Mesothelial cell of epicardium (in vitro differentiated cells): ENCODE measurements around the gene LOXL3. TPM values are rescaled to one million over a fixed set of nuclear protein-coding genes. Genes with fewer than 3 reads are reported as not detected.

Experiments
- DNase-seq, 2 experiments: peaks; one replicate each; pipeline ENCODE4 v3.0.0; 2021; ENCODE audit warnings: low spot score in 2 of 2; ENCODE audit not compliant: unreplicated experiment in 2 of 2
- H3K27ac Mint-ChIP-seq: 2 replicates; pipeline ENCODE4 v1.8.0; 2021; ENCODE audit warnings: mixed read lengths
- H3K27me3 Mint-ChIP-seq: 2 replicates; pipeline ENCODE4 v1.8.0; 2021; ENCODE audit warnings: low read depth, mixed read lengths
- H3K36me3 Mint-ChIP-seq: 2 replicates; pipeline ENCODE4 v1.8.0; 2021; ENCODE audit warnings: mixed read lengths
- H3K4me1 Mint-ChIP-seq: 2 replicates; pipeline ENCODE4 v1.8.0; 2021; ENCODE audit warnings: mixed read lengths
- H3K4me3 Mint-ChIP-seq: 2 replicates; pipeline ENCODE4 v1.8.0; 2021; ENCODE audit warnings: mild to moderate bottlenecking, moderate library complexity, mixed read lengths
- H3K9me3 Mint-ChIP-seq: 2 replicates; pipeline ENCODE4 v1.8.0; 2021; ENCODE audit warnings: mixed read lengths
- CTCF ChIP-seq: fragments of 200-600 bp; sonication (generic); IDR thresholded peaks from one replicate; pipeline ENCODE4 v1.5.0; 2021; ENCODE audit warnings: antibody characterized with exemption; ENCODE audit not compliant: unreplicated experiment
- total RNA-seq: library from RNA; stranded (reverse); gene quantifications from 3 replicates; pipeline ENCODE4 v1.2.1, GENCODE V29; 2021

Gene LOXL3
- total RNA-seq, 1 donor from 2014 or later: 26.7 TPM

DNA sequence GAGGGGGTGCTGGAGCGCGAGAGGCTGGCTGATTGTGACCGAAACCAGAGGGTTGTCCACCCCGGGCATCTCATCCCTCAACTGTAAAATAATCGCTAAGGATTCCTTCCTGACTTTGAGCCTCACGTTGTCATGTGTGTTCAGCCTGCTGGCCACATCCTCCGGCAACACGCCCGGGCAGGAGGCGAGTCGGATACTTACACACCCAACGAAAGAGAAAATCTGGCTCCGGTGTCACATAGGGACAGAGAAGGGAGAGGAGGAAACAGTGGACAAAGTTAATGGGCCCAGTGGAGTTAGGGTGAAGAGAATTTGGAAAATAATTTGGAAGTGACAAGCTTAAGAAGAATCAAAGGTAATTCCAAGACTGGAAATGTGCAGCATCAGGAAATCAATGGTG is 37.1 kb downstream of the LOXL3 start:
- Mint-ChIP-seq H3K27me3 (peaks cover 92% of the 10 kb centered on the region), H3K27ac (no peak overlapping the region), H3K36me3 (no peaks in the 10 kb centered on the region), H3K4me3 (no peak overlapping the region), H3K4me1 (peaks cover 6% of the 10 kb centered on the region), H3K9me3 (no peaks in the 10 kb centered on the region)
- DNase-seq: no peak
- no peak for TF ChIP-seq CTCF

DNA sequence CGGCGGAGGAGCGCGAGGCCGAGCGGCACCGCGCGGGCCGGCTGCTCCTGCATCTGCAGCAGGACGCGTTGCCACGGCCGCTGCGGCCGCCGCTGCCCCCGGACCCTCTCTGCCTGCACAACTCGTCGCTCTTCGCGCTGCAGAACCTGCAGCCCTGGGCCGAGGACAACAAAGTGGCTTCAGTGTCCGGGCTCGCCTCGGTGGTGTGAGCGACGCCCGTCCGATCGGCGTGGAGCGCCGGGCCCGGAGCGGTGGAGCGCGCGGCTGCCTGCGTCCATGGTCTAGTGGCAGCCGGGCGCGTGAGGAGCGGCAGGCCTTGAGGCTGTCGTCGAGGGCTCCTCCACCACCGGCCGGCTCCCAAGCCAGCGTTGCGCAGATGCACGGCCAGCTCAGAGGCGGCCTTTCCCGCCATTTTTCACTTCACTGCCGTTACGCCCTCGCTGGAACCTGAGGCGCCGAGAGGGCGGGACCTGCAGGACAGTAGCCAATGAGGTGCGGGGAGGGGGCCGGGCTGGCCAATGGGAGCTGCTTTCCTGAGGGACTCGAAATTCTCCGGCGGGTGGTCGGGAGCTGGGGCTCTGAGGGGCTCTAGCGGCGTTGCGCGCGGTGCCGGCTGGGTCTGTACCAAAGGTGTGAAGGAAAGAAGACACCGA is 37.6 kb downstream of the LOXL3 start:
- peak overlapping the region; percentile 47 for H3K4me3 Mint-ChIP-seq
- H3K27ac Mint-ChIP-seq: no peak overlapping the region
- TF ChIP-seq CTCF: no peak
- DNase-seq: peak; percentile 40 to 62
- H3K36me3 Mint-ChIP-seq: no peaks in the 10 kb centered on the region
- no peaks in the 10 kb centered on the region for H3K9me3 Mint-ChIP-seq
- peaks cover 93% of the 10 kb centered on the region for H3K27me3 Mint-ChIP-seq
- H3K4me1 Mint-ChIP-seq: peaks cover 6% of the 10 kb centered on the region

- H3K4me3 Mint-ChIP-seq: peak overlapping the region; percentile 31
- no peak for DNase-seq
- H3K9me3 Mint-ChIP-seq: no peaks in the 10 kb centered on the region
- no peak overlapping the region for H3K27ac Mint-ChIP-seq
- H3K4me1 Mint-ChIP-seq: peaks cover 6% of the 10 kb centered on the region
- H3K36me3 Mint-ChIP-seq: no peaks in the 10 kb centered on the region
- no peak for TF ChIP-seq CTCF
- H3K27me3 Mint-ChIP-seq: peaks cover 92% of the 10 kb centered on the region
These were observed 38.3 kb downstream of the LOXL3 start for GRCh38 chr2:74515271-74515980.

DNA sequence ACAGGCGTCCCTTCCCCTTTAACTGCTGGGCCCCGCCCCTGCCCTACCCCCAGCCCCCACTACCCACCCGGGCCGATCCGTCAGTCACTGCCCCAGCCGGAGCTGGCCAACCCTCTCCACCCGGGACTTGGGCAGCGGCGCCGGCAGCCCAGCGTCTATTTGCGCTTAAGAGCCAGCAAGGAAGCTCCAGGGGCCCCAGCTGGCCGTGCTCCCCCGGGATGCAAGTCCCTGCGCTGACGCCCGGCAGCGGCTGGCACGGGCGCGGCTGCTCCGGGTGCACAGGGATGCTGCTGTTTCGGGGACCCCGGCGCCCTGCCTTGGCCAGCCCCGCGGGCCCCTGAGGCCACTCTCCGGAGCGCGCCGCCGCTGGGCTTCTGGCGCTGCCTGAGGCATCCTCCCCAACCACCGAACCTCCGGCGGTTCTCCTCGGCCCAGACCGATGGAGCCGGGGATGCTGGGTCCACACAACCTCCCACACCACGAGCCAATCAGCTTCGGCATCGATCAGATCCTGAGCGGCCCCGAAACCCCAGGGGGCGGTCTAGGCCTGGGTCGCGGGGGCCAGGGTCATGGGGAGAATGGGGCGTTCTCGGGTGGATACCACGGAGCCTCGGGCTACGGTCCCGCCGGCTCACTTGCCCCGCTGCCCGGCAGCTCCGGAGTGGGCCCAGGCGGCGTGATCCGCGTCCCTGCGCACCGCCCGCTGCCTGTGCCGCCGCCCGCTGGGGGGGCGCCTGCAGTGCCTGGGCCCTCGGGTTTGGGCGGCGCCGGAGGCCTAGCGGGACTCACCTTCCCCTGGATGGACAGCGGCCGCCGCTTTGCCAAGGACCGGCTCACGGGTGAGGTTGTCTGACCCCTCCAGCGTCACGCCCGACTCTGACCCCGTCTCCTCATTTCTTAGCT is 39.1 kb downstream of the LOXL3 start, which contains the start of gene TLX2:
TLX2 (plus strand) TSS at position 83 of the 903 bp plus-strand sequence; CDS start at position 440, 357 bp downstream.
- peaks cover 92% of the 10 kb centered on the region for H3K27me3 Mint-ChIP-seq
- H3K4me3 Mint-ChIP-seq: peak within 1 kb of the TSS; percentile 28
- no peak for TF ChIP-seq CTCF
- no peaks in the 10 kb centered on the region for H3K9me3 Mint-ChIP-seq
- H3K36me3 Mint-ChIP-seq: no peaks in the 10 kb centered on the region
- DNase-seq: peak; percentile 30 to 42
- H3K27ac Mint-ChIP-seq: no peak within 1 kb of the TSS
- H3K4me1 Mint-ChIP-seq: peaks cover 6% of the 10 kb centered on the region

DNA sequence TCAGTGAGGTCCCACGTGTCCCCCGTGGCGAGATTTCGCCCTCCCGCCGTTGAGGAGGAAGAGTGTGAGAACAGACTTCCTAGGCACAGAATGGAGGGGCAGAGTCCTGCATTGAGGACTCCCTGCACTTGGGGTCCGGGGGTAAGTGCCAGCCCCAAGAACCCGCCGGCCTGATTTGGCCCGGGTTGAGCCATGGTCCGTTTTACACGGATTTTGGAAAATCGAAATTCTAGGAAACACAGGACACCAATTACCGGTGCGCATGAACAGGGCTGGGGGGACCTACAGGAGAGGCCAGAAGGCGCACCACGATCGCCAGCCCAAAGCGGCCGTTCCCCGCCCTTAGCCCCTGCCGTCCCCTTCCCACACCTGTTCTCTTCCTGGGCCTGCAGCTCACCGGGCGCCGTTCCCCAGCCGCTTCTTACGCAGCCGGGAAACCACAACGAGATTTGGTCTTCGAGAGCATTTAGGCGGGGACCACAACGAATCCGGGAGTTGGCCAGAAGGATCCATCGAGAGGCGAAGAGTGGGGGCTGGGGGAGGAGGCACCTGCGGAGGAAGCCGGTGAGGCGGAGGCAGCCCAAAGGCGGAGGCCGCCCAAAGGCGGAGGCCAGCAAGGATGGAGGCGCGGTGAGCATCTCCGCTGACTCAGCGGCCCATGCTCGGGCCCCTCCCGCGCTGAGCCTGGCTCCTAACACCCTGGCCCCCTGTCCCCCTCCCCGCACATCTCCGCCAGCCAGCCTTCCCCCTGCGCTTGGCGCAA is 40.0 kb downstream of the LOXL3 start:
- Mint-ChIP-seq H3K4me1 (peaks cover 6% of the 10 kb centered on the region), H3K27ac (no peak overlapping the region), H3K36me3 (no peaks in the 10 kb centered on the region), H3K9me3 (no peaks in the 10 kb centered on the region), H3K4me3 (no peak overlapping the region), H3K27me3 (peaks cover 85% of the 10 kb centered on the region)
- DNase-seq: no peak
- no peak for TF ChIP-seq CTCF
